ENCODE measurements around the gene MLLT6. TPM values are rescaled to one million over a fixed set of nuclear protein-coding genes. Genes with fewer than 3 reads are reported as not detected.

The MLLT6 gene
- total and polyA plus RNA-seq, 2 of the 13 experiments (the other 11 are each of a cell fraction or from before 2014, with no cell fraction given): 50.7 to 69.5 TPM

DNA sequence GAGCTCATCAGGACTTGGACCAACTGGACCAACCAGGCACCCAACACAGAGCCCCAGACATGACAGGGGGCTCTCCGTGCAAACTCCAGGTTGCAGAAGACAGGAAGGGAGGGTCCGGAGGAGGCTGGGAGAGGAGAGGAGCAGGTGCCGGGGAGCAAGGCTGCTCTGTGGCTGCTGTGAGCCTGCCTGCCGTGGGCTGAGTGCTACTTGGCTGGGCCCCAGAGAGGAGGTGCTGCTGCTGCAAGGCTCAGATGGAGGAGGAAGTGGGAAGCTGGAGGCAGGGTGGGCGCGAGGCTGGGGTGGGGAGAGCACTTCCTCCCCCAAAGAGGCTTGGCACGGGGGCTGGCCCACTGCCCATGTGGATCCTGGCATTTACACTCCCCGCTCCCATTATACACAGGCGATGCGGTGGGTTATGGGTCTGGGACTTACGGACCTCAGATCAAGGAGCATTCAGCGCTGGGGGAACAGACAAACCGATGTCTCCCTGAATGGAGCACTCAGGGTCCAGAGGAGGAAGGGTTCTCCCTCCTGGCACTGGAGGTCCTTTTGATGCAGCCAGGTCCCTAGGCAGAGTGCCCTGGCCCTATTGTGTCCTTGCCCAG lies 46.2 kb upstream of the MLLT6 start (continued):
- no peak for TF ChIP-seq NFAT5 (CRISPR knock-in tag; IDR thresholded peaks at IDR 0.05)
- TF ChIP-seq ZNF230 (CRISPR knock-in tag; IDR thresholded peaks at IDR 0.05): 0 out of 2 replicates have a peak, but pooled peaks have one; percentile 59
- no peak for TF ChIP-seq ZXDC (CRISPR knock-in tag; IDR thresholded peaks at IDR 0.05)
- TF ChIP-seq MAZ (IDR thresholded peaks at IDR 0.05; ENCODE audit: borderline replicate concordance, low read depth, low read length): no peak
- 0 out of 2 replicates have a peak, but pooled peaks have one; percentile 43 for TF ChIP-seq MAZ (CRISPR knock-in tag; IDR thresholded peaks at IDR 0.05; ENCODE audit: low read depth)
- TF ChIP-seq ZNF577 (CRISPR knock-in tag; IDR thresholded peaks at IDR 0.05; ENCODE audit: borderline replicate concordance, low read depth): no peak
- peak; percentile 59 for TF ChIP-seq ZNF781 (CRISPR knock-in tag; IDR thresholded peaks at IDR 0.05; ENCODE audit: borderline replicate concordance, not compliant biosample characterization)
- TF ChIP-seq, protein P1, sequence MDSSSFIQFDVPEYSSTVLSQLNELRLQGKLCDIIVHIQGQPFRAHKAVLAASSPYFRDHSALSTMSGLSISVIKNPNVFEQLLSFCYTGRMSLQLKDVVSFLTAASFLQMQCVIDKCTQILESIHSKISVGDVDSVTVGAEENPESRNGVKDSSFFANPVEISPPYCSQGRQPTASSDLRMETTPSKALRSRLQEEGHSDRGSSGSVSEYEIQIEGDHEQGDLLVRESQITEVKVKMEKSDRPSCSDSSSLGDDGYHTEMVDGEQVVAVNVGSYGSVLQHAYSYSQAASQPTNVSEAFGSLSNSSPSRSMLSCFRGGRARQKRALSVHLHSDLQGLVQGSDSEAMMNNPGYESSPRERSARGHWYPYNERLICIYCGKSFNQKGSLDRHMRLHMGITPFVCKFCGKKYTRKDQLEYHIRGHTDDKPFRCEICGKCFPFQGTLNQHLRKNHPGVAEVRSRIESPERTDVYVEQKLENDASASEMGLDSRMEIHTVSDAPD (CRISPR knock-in tag; IDR thresholded peaks at IDR 0.05): no peak
- TF ChIP-seq ZNF263 (CRISPR knock-in tag; IDR thresholded peaks at IDR 0.05): peak; percentile 91
- TF ChIP-seq FOXJ3 (CRISPR knock-in tag; IDR thresholded peaks at IDR 0.05; ENCODE audit: borderline replicate concordance): no peak
- peak; percentile 23; the same call in 1 of the 2 replicates for TF ChIP-seq MTA1 (CRISPR knock-in tag; IDR thresholded peaks at IDR 0.05; ENCODE audit: borderline replicate concordance)
- no peak for TF ChIP-seq EZH2 (conservative IDR thresholded peaks at IDR 0.05; ENCODE audit: low read depth, low read length)
- no peak for TF ChIP-seq CC2D1A (CRISPR knock-in tag; IDR thresholded peaks at IDR 0.05)
- TF ChIP-seq IKZF1 (IDR thresholded peaks at IDR 0.05): no peak
- TF ChIP-seq ZNF839 (CRISPR knock-in tag; IDR thresholded peaks at IDR 0.05; ENCODE audit: borderline replicate concordance): no peak
- TF ChIP-seq ZMYM3 (CRISPR knock-in tag; IDR thresholded peaks at IDR 0.05): peak; percentile 19; the same call in 1 of the 2 replicates
- no peak for TF ChIP-seq PHB2 (IDR thresholded peaks at IDR 0.05; ENCODE audit: partially characterized antibody)
- TF ChIP-seq TRIM24 (CRISPR knock-in tag; IDR thresholded peaks at IDR 0.05): no peak
- no peak for TF ChIP-seq POLR2AphosphoS2 (IDR thresholded peaks at IDR 0.05; ENCODE audit: low read depth, low read length)
- TF ChIP-seq HOXA3 (CRISPR knock-in tag; IDR thresholded peaks at IDR 0.05): peak; percentile 38; the same call in 1 of the 2 replicates
- TF ChIP-seq ZFP82 (CRISPR knock-in tag; IDR thresholded peaks at IDR 0.05; ENCODE audit: borderline replicate concordance): no peak
- no peak for TF ChIP-seq RARA (CRISPR knock-in tag; IDR thresholded peaks at IDR 0.05)

Data from HepG2 (cell line).